Measurements from ENCODE around the gene YIPF7.

Gene YIPF7

GRCh38 chr4:44651425-44651824 lies at the start of gene YIPF7:
TSS of gene YIPF7 (minus strand) at chr4:44651625. CDS start at chr4:44650100, 1,525 bp downstream.
- no peak for DNase-seq (ENCODE audit: low spot score)

DNA sequence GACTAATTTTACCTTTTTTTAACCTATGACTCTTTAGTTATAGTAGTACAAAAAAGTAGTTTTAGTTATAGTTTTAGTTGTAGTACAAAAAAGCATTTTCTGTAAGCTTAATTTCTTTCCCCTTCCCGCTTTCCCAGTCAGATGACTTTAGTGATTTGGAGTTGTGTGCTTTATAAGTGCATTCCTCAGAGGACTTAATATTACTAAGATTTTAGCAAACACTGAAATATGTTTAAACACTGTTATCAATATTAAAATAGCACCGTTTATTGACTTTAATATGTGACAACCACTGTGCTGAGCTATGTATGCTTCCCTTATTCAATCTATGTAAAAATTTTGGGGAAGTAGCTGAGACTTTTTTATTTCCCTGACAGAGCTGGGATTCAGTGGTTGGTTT lies 49.6 kb upstream of the YIPF7 start:
- DNase-seq (ENCODE audit: low spot score): no peak

GRCh38 chr4:44700427-44700826 lies 49.0 kb upstream of the YIPF7 start:
- no peak for DNase-seq (ENCODE audit: low spot score)

- DNase-seq (ENCODE audit: low spot score): no peak
These were observed 33.2 kb upstream of the YIPF7 start for GRCh38 chr4:44684648-44685047.

DNA sequence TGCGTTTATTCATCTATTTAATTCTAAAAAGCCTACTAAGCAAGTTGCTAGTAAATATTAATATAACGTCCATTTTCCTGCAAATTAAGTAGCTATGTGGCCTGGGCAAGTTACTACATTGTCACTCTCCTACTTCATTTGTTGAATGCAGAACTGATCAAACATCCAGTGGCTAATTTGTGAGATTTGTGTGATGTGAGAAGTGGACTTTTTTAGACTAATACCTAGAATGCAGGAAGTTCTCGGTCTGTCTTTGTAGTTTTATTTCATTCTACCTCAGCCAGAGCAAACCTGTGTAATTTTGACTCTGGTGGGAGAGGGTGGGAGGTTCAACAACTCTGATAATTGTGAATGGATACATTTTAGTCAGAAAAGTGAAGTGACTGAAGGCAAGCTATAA lies 27.6 kb upstream of the YIPF7 start:
- DNase-seq (ENCODE audit: low spot score): no peak

DNA sequence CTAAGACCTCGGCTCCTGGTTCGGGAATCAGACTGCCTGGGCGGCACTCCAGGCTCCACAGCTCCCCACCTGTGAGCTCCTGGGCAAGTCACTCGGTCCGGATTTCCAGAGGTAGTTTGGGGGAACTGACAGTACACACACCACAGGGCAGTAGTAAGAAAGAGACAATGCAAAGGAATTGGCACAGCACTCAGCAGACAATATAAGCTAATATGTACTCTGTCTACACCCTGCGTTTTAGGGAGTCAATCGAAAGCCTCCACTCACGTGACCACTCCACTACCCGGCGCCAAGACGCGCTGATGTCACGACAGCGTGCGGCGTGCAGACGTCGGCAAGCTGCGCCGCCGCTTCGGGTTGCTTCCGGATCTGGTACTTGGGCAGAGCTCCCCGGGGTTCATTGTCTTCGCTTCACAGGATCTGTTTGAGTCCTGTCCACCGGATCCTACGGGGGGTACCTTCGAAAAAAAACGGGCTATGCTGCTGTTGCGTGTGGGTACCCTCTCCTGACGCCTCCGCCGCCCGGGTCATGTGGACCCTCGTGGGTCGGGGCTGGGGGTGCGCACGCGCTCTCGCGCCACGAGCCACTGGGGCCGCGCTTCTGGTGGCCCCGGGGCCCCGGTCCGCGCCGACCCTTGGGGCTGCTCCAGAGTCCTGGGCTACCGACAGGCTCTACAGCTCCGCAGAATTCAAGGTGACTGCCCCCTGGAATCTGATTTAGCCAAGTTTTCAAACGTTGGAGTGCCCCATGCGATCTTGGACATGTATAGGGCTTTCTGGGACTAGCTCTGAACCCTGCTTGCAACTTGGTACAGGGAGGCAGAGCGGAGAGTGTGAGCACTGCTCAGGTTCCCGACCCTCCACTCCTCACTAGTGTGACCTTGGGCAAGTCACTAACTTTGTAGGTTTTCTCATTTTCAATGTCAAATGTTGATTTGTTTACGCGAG lies 26.9 kb upstream of the YIPF7 start, which contains the start of gene GUF1:
TSS of gene GUF1 (plus strand) at position 327 of the 948 bp plus-strand sequence. CDS start at position 530, 203 bp downstream.
- DNase-seq (ENCODE audit: low spot score): peak; percentile 88

GRCh38 chr4:44675366-44675765 lies 23.9 kb upstream of the YIPF7 start:
- DNase-seq (ENCODE audit: low spot score): no peak

GRCh38 chr4:44674471-44674870 lies 23.0 kb upstream of the YIPF7 start:
- no peak for DNase-seq (ENCODE audit: low spot score)

- no peak for DNase-seq (ENCODE audit: low spot score)
These were observed 20.2 kb upstream of the YIPF7 start for GRCh38 chr4:44671636-44672035.

- no peak for DNase-seq (ENCODE audit: low spot score)
These were observed 19.2 kb upstream of the YIPF7 start for GRCh38 chr4:44670506-44671199.

DNA sequence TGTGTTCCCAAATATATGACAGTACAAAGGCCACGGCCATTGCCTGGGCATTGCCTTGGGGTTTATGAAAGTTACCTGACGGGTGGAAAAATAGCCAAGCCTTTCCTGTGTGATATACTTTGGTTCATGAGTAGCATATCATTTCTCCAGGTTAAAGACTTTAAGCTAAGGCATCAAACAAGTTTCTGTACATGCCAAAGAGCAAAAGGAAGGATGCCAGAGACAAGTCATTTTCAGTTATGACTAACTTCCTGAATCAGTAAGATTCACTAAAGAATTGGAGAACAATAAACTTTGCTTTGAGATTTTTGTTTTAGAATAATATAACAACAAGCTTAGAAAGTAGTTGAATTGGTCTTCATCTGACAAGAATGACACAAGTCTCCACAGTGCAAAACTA lies 17.1 kb upstream of the YIPF7 start:
- DNase-seq (ENCODE audit: low spot score): no peak

- no peak for DNase-seq (ENCODE audit: low spot score)
These were observed 12.3 kb upstream of the YIPF7 start for GRCh38 chr4:44663539-44664263.

GRCh38 chr4:44662623-44663005 lies 11.2 kb upstream of the YIPF7 start:
- DNase-seq (ENCODE audit: low spot score): no peak

DNA sequence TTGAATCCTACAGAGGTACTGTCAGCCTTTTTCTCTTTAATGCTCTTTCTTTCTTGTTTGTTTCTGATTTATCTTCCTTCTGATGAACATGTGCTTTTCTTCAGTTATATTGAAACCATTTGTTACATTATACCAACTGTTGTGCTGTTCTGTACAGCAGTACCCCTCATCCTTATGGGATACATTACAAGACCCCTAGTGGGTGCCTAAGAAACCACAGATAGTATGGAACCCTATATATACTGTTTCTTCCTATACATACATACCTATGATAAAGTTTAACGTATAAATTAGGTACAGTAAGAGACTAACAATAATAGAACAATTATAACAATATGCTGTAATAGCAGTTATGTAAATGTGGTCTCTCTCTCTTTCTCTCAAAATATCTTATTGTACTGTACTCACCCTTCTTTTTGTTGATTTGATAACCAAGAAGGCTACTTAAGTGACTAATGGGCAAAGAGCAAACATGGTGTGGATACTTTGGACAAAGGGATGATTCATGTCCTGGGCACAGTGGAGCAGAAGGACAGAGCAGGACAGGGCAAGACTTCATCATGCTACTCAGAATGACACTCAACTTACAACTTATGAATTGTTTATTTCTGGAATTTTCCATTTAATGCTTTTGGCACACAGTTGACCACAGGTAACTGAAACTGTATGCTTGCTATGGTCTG lies 10.7 kb upstream of the YIPF7 start:
- no peak for DNase-seq (ENCODE audit: low spot score)

DNA sequence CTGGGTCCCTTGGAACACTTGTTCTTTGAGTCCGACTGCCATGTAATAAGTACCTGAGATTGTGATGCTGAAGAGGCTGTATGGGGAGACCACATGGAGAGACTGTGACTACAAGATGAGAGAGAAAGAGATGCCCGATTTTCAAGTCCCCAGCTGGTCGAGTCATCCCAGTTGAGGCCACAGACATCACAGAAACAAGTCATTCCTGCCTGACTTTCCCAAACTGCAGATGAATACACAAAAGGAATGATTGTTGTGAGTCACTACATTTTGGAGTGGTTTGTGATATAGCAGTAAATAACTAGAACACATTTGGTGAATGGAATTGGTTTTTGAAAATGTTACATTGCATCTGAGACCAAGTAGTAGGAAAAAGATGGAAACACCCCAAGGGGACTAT lies 9.0 kb upstream of the YIPF7 start:
- DNase-seq (ENCODE audit: low spot score): no peak

- no peak for DNase-seq (ENCODE audit: low spot score)
These were observed 577 bp upstream of the YIPF7 start for GRCh38 chr4:44652002-44652401.

DNA sequence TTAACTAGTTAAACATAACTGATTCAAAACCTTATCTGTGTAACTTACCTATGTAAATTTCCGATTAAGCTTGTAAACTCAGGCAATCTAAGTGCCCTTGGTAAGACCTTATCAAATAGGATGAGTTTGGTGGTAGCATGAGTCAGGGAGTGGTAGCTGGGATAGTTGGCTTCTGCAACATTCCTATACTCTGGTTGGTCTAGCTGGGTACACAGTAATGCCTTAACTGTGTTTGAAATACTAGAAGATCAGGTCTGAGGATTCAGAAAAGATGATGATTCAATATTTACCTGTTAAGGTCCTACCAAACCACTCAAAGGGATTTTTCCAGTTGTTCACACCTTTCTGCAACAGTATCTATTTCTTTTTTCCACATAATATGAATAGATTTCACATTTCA lies 5.3 kb downstream of the YIPF7 start:
- no peak for DNase-seq (ENCODE audit: low spot score)

DNA sequence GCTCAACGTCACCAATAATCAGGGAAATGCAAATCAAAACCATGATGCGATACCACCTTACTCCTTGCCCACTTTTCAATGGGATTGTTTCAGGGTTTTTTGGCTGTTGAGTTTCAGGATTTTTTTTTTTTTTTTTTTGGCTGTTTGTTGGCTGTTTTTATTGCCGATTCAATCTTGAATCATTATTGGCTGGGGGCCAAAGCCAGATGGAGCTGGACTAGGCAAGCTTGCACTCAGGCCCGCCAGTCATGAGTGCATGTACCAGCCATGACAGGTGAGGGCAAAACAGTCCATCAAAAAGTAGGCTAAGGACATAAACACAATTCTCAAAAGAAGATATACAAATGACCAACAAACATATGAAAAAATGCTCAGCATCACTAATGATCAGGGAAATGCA lies 13.3 kb downstream of the YIPF7 start:
- no peak for DNase-seq (ENCODE audit: low spot score)

DNA sequence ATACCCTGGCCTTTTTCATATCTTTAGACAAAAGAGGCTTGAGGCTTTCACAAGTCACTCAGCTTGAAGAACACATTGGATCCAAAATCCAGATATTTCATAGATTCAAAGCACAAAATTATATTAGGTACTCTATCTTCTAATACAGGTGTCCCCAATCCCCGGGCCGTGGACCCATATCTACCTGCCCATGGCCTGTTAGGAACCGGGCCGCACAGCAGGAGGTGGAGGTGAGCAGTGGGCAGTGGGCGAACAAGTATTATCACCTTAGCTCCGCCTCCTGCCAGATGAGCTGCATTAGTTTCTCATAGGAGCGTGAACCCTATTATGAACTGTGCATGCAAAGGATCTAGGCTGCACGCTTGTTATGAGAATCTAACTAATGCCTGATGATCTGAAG lies 18.7 kb downstream of the YIPF7 start:
- no peak for DNase-seq (ENCODE audit: low spot score)

- DNase-seq (ENCODE audit: low spot score): no peak
These were observed 19.3 kb downstream of the YIPF7 start for GRCh38 chr4:44632089-44632488.

GRCh38 chr4:44629280-44629866 lies 22.1 kb downstream of the YIPF7 start:
- peak; percentile 45 for DNase-seq (ENCODE audit: low spot score)

- no peak for DNase-seq (ENCODE audit: low spot score)
These were observed 27.7 kb downstream of the YIPF7 start for GRCh38 chr4:44623676-44624075.

All from LoVo (cell line).